C4-2B (cell line): ENCODE measurements around the gene TICAM2.

Experiments used
- ZFX ChIP-seq: fragments of 450-650 bp; IDR thresholded peaks from 2 replicates; pipeline ENCODE4 v1.6.1; 2017
- TF ChIP-seq, protein P1 (sequence below): fragments of 450-650 bp; conservative IDR thresholded peaks from 2 replicates; pipeline ENCODE4 v1.5.1; 2017; ENCODE audit warnings: mild to moderate bottlenecking

- TF ChIP-seq, protein P1, sequence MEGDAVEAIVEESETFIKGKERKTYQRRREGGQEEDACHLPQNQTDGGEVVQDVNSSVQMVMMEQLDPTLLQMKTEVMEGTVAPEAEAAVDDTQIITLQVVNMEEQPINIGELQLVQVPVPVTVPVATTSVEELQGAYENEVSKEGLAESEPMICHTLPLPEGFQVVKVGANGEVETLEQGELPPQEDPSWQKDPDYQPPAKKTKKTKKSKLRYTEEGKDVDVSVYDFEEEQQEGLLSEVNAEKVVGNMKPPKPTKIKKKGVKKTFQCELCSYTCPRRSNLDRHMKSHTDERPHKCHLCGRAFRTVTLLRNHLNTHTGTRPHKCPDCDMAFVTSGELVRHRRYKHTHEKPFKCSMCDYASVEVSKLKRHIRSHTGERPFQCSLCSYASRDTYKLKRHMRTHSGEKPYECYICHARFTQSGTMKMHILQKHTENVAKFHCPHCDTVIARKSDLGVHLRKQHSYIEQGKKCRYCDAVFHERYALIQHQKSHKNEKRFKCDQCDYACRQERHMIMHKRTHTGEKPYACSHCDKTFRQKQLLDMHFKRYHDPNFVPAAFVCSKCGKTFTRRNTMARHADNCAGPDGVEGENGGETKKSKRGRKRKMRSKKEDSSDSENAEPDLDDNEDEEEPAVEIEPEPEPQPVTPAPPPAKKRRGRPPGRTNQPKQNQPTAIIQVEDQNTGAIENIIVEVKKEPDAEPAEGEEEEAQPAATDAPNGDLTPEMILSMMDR: no peak
- no peak for TF ChIP-seq ZFX
Observed at GRCh38 chr5:115636008-115636407, 33.7 kb upstream of the TICAM2 start.
